Measurements from ENCODE around the gene DTYMK. TPM values are rescaled to one million over a fixed set of nuclear protein-coding genes. Genes with fewer than 3 reads are reported as not detected.
A peak's percentile ranks its signal among the peaks of the same experiment; 100 is the strongest.

Gene DTYMK
- total and polyA plus RNA-seq, 10 of the 15 experiments (the other 5 are each of a cell fraction or from before 2014, with no cell fraction given): 7.0 to 220 (median 59.3) TPM

GRCh38 chr2:241686650-241687425 is at the start of gene DTYMK (continued):
- TF ChIP-seq TAF1 (IDR thresholded peaks at IDR 0.05; ENCODE audit: borderline replicate concordance, low read depth, low read length) (peak; percentile 61; the same call in 1 of the 2 replicates), ATF7 (IDR thresholded peaks at IDR 0.05; ENCODE audit: low read depth) (no peak), TCF12 (IDR thresholded peaks at IDR 0.05; ENCODE audit: low read depth, low read length) (peak; percentile 37; the same call in 1 of the 2 replicates), IKZF2 (IDR thresholded peaks at IDR 0.05) (no peak), ZNF24 (IDR thresholded peaks at IDR 0.05) (peak; percentile 71), CREM (IDR thresholded peaks at IDR 0.05; ENCODE audit: low read depth) (peak; percentile 82), HDGF (IDR thresholded peaks at IDR 0.05) (no peak), MAX (IDR thresholded peaks at IDR 0.05; ENCODE audit: low read depth, low read length) (peak; percentile 65), PRDM15 (CRISPR knock-in tag; IDR thresholded peaks at IDR 0.05) (no peak), POLR2AphosphoS2 (IDR thresholded peaks at IDR 0.05; ENCODE audit: low read depth, low read length) (peak; percentile 82; the same call in 1 of the 2 replicates), MYC (IDR thresholded peaks at IDR 0.05; ENCODE audit: insufficient read depth, insufficient read length, insufficient replicate concordance, low read length, severe bottlenecking) (peak; percentile 76), POLR2A (IDR thresholded peaks at IDR 0.05; ENCODE audit: low read depth, low read length) (peak; percentile 95), SPI1 (IDR thresholded peaks at IDR 0.05; ENCODE audit: borderline replicate concordance, insufficient read depth, low read depth, low read length) (no peak), SMAD1 (IDR thresholded peaks at IDR 0.05; ENCODE audit: low read depth, partially characterized antibody) (no peak), RUNX3 (IDR thresholded peaks at IDR 0.05; ENCODE audit: low read length) (no peak), MYB (IDR thresholded peaks at IDR 0.05; ENCODE audit: borderline replicate concordance, low read depth, low read length) (no peak), ATF3 (IDR thresholded peaks at IDR 0.05; ENCODE audit: borderline replicate concordance, extremely low read depth, low read depth, low read length) (no peak), ESRRA (IDR thresholded peaks at IDR 0.05; ENCODE audit: low read length) (no peak), SMARCA5 (IDR thresholded peaks at IDR 0.05) (peak; percentile 65; the same call in 1 of the 2 replicates), HDAC6 (IDR thresholded peaks at IDR 0.05; ENCODE audit: unreplicated experiment) (no peak), E4F1 (IDR thresholded peaks at IDR 0.05; ENCODE audit: borderline replicate concordance, partially characterized antibody) (peak; percentile 27), NRF1 (conservative IDR thresholded peaks at IDR 0.05; ENCODE audit: low read depth, low read length) (peak; percentile 80), ZNF207 (IDR thresholded peaks at IDR 0.05; ENCODE audit: borderline replicate concordance) (peak; percentile 82), CEBPB (IDR thresholded peaks at IDR 0.05; ENCODE audit: borderline replicate concordance in 1 of 2, low read depth in 2 of 2, low read length in 2 of 2) (no peak), TCF7 (IDR thresholded peaks at IDR 0.05; ENCODE audit: borderline replicate concordance) (no peak)

Data from GM12878 (cell line).